ENCODE measurements around the gene ZSWIM4.
A peak's percentile ranks its signal among the peaks of the same experiment; 100 is the strongest.

ZSWIM4 gene

GRCh38 chr19:13764101-13764807 lies 31.0 kb upstream of the ZSWIM4 start, which contains the start of gene MRI1:
MRI1 (plus strand) TSS chr19:13764522; CDS start chr19:13764589, 67 bp downstream.
- no peak for DNase-seq

GRCh38 chr19:13764821-13765394 lies 30.3 kb upstream of the ZSWIM4 start:
- peak overlapping the region; percentile 80 for H3K4me3 ChIP-seq (ENCODE audit: low read depth, low read length)
- in situ Hi-C loops (cut with HindIII; ENCODE audit: low pct_ligation_motif_present, low sequenced_read_pairs): no loop called here
- peaks cover 29% of the 10 kb centered on the region for H3K36me3 ChIP-seq (replicated peaks)
- H3K27me3 ChIP-seq (replicated peaks): no peaks in the 10 kb centered on the region
- no peak for DNase-seq
- no peak overlapping the region for H3K27ac ChIP-seq
- no peak for TF ChIP-seq CTCF (IDR thresholded peaks at IDR 0.05; ENCODE audit: low read depth, low read length, missing control alignments)

More at GRCh38 chr19:13764101-13764807, 31.0 kb upstream of the ZSWIM4 start, which contains the start of gene MRI1:
- Histone ChIP-seq H3K27ac (no peak within 1 kb of the TSS), H3K27me3 (replicated peaks) (no peaks in the 10 kb centered on the region), H3K4me3 (ENCODE audit: low read depth, low read length) (peak within 1 kb of the TSS; percentile 80), H3K36me3 (replicated peaks) (peaks cover 32% of the 10 kb centered on the region)
- no peak for TF ChIP-seq CTCF (IDR thresholded peaks at IDR 0.05; ENCODE audit: low read depth, low read length, missing control alignments)
- in situ Hi-C loops (cut with HindIII; ENCODE audit: low pct_ligation_motif_present, low sequenced_read_pairs): no loop called here

- no peak overlapping the region for H3K27ac ChIP-seq
Measured at GRCh38 chr19:13765395-13766094, 29.7 kb upstream of the ZSWIM4 start.

GRCh38 chr19:13766095-13766481 lies 29.2 kb upstream of the ZSWIM4 start:
- DNase-seq: no peak
- H3K4me3 ChIP-seq (ENCODE audit: low read depth, low read length): no peak overlapping the region
- peaks cover 21% of the 10 kb centered on the region for H3K36me3 ChIP-seq (replicated peaks)
- H3K27ac ChIP-seq: no peak overlapping the region
- no peaks in the 10 kb centered on the region for H3K27me3 ChIP-seq (replicated peaks)
- TF ChIP-seq CTCF (IDR thresholded peaks at IDR 0.05; ENCODE audit: low read depth, low read length, missing control alignments): no peak
- in situ Hi-C loops (cut with HindIII; ENCODE audit: low pct_ligation_motif_present, low sequenced_read_pairs): no loop called here

More at GRCh38 chr19:13765395-13766094, 29.7 kb upstream of the ZSWIM4 start:
- no peaks in the 10 kb centered on the region for H3K27me3 ChIP-seq (replicated peaks)
- no peak for DNase-seq
- peak overlapping the region; percentile 80 for H3K4me3 ChIP-seq (ENCODE audit: low read depth, low read length)
- H3K36me3 ChIP-seq (replicated peaks): peaks cover 24% of the 10 kb centered on the region
- TF ChIP-seq CTCF (IDR thresholded peaks at IDR 0.05; ENCODE audit: low read depth, low read length, missing control alignments): no peak
- in situ Hi-C loops (cut with HindIII; ENCODE audit: low pct_ligation_motif_present, low sequenced_read_pairs): no loop called here

- no peak for TF ChIP-seq CTCF (IDR thresholded peaks at IDR 0.05; ENCODE audit: low read depth, low read length, missing control alignments)
- no peak for DNase-seq
- H3K4me3 ChIP-seq (ENCODE audit: low read depth, low read length): no peak overlapping the region
- peaks cover 15% of the 10 kb centered on the region for H3K36me3 ChIP-seq (replicated peaks)
- no peaks in the 10 kb centered on the region for H3K27me3 ChIP-seq (replicated peaks)
- H3K27ac ChIP-seq: no peak overlapping the region
- in situ Hi-C loops (cut with HindIII; ENCODE audit: low pct_ligation_motif_present, low sequenced_read_pairs): no loop called here
Measured at GRCh38 chr19:13768510-13768909, 26.7 kb upstream of the ZSWIM4 start.

Measured in brain microvascular endothelial cell (primary cell).